GM23248 (cell line): ENCODE data around the gene CCR3. TPM values are rescaled to one million over a fixed set of nuclear protein-coding genes. Genes with fewer than 3 reads are reported as not detected.

ENCODE experiments used
- DNase-seq: peaks from one replicate; pipeline ENCODE4 v3.0.0-alpha.2; 2015
- H2AFZ ChIP-seq: fragments of 200-600 bp; sonication (generic); 2 replicates; pipeline ENCODE4 v1.6.1; 2016; ENCODE audit warnings: antibody characterized with exemption
- H3F3A ChIP-seq: fragments of 200-600 bp; sonication (generic); 2 replicates; pipeline ENCODE4 v1.6.1; 2016; ENCODE audit warnings: mild to moderate bottlenecking, antibody characterized with exemption, mixed run types; ENCODE audit not compliant: insufficient read depth
- H3K27ac ChIP-seq: fragments of 200-600 bp; sonication (generic); 2 replicates; pipeline ENCODE4 v1.5.1; 2016; ENCODE audit warnings: mild to moderate bottlenecking
- H3K27me3 ChIP-seq: fragments of 200-600 bp; sonication (generic); replicated peaks from 2 replicates; pipeline ENCODE4 v1.6.1; 2016; ENCODE audit warnings: mild to moderate bottlenecking; ENCODE audit not compliant: insufficient read depth
- H3K36me3 ChIP-seq: fragments of 200-600 bp; sonication (generic); 2 replicates; pipeline ENCODE4 v1.6.1; 2016; ENCODE audit warnings: low read depth, mild to moderate bottlenecking
- H3K4me1 ChIP-seq: fragments of 200-600 bp; sonication (generic); 2 replicates; pipeline ENCODE4 v1.6.1; 2016; ENCODE audit warnings: mild to moderate bottlenecking; ENCODE audit not compliant: insufficient read depth
- H3K4me2 ChIP-seq: fragments of 200-600 bp; sonication (generic); one replicate; pipeline ENCODE4 v1.6.1; 2016; ENCODE audit warnings: mild to moderate bottlenecking; ENCODE audit not compliant: unreplicated experiment
- H3K4me3 ChIP-seq: fragments of 200-600 bp; sonication (generic); 2 replicates; pipeline ENCODE4 v1.5.1; 2016; ENCODE audit warnings: mild to moderate bottlenecking
- H3K79me2 ChIP-seq: fragments of 200-600 bp; sonication (generic); 2 replicates; pipeline ENCODE4 v1.6.1; 2016; ENCODE audit warnings: mild to moderate bottlenecking; ENCODE audit not compliant: insufficient read depth
- H3K9ac ChIP-seq: fragments of 200-600 bp; sonication (generic); 2 replicates; pipeline ENCODE4 v1.6.1; 2016; ENCODE audit warnings: mild to moderate bottlenecking
- H3K9me2 ChIP-seq: fragments of 200-600 bp; sonication (generic); 2 replicates; pipeline ENCODE4 v1.6.1; 2016; ENCODE audit warnings: mixed run types, mild to moderate bottlenecking, moderate library complexity; ENCODE audit not compliant: insufficient read depth
- H3K9me3 ChIP-seq: fragments of 200-600 bp; sonication (generic); one replicate; pipeline ENCODE4 v1.6.1; 2017; ENCODE audit warnings: low read depth
- H4K20me1 ChIP-seq: fragments of 200-600 bp; sonication (generic); 2 replicates; pipeline ENCODE4 v1.6.0; 2016; ENCODE audit not compliant: insufficient read depth
- EZH2 ChIP-seq: fragments of 200-600 bp; sonication (generic); IDR thresholded peaks from 2 replicates; pipeline ENCODE4 v1.6.1; 2018; ENCODE audit warnings: antibody characterized with exemption, mild to moderate bottlenecking; ENCODE audit not compliant: insufficient read depth, poor library complexity, severe bottlenecking
- EZH2phosphoT487 ChIP-seq: fragments of 200-600 bp; sonication (generic); IDR thresholded peaks from 2 replicates; pipeline ENCODE4 v1.6.1; 2018; ENCODE audit warnings: antibody characterized with exemption, moderate library complexity, mild to moderate bottlenecking, low read depth; ENCODE audit not compliant: insufficient read depth
- WGBS, 2 experiments: methylation state at CpG; one replicate each; pipeline ENCODE4 v1.1.6; 2015 to 2017; ENCODE audit warnings: low lambda C conversion rate in 2 of 2, low coverage in 1 of 2; ENCODE audit errors: missing lambda C conversion rate in 2 of 2; 5-methylcytosine and 5-hydroxymethylcytosine counted together
- in situ Hi-C: fragments of 300-500 bp; cut with MboI; formaldehyde crosslinking; loops from 2 replicates; pipeline ENCODE4 v1.15.0; 2020
- polyA plus RNA-seq: library from polyadenylated mRNA; unstranded; fragments of >200 nt; fragmentation: Nextera tagmentation; extraction: Ambion mirVana; gene quantifications from 2 replicates; pipeline ENCODE4 v1.2.1, GENCODE V29; 2016
- total RNA-seq: library from RNA; depleted of rRNA; stranded (reverse); fragments of >200 nt; shearing (Covaris generic); gene quantifications from 2 replicates; pipeline ENCODE4 v1.2.3, GENCODE V29; 2014; rRNA removed

CCR3 gene
- total RNA-seq (not detected in 2 replicates), polyA plus RNA-seq (not detected in 2 replicates)

GRCh38 chr3:46242120-46242519 is at the start of gene CCR3:
TSS of gene CCR3 (plus strand) at chr3:46242460. CDS start at chr3:46265159, 22,699 bp downstream.
- no peaks in the 10 kb centered on the region for H3K9me3 ChIP-seq
- no peaks in the 10 kb centered on the region for H4K20me1 ChIP-seq
- TF ChIP-seq EZH2phosphoT487 (no peak), EZH2 (no peak)
- no peak within 1 kb of the TSS for H3K4me3 ChIP-seq
- H3F3A ChIP-seq = no peaks in the 10 kb centered on the region
- H3K27ac ChIP-seq = no peak within 1 kb of the TSS
- in situ Hi-C loops = no loop called here
- no peak within 1 kb of the TSS for H3K9ac ChIP-seq
- no peaks in the 10 kb centered on the region for H3K79me2 ChIP-seq
- no peaks in the 10 kb centered on the region for H3K4me1 ChIP-seq
- no peak within 1 kb of the TSS for H2AFZ ChIP-seq
- WGBS, 2 experiments = 55 to 57% methylated on average over 4 of the region's 4 CpGs
- no peak for DNase-seq
- H3K9me2 ChIP-seq = no peaks in the 10 kb centered on the region
- peaks cover 28% of the 10 kb centered on the region; the same call in 1 of the 2 replicates for H3K27me3 ChIP-seq
- H3K4me2 ChIP-seq = no peak within 1 kb of the TSS
- no peaks in the 10 kb centered on the region for H3K36me3 ChIP-seq

GRCh38 chr3:46192939-46193338 is 49.3 kb upstream of the CCR3 start:
- no peak overlapping the region for H3K9ac ChIP-seq
- H3K4me3 ChIP-seq = no peak overlapping the region
- H4K20me1 ChIP-seq = no peaks in the 10 kb centered on the region
- in situ Hi-C loops = no loop called here
- no peak for DNase-seq
- no peaks in the 10 kb centered on the region for H3K27me3 ChIP-seq
- TF ChIP-seq EZH2 (no peak), EZH2phosphoT487 (no peak)
- H3K4me1 ChIP-seq = peaks cover 6% of the 10 kb centered on the region; the same call in 1 of the 2 replicates
- no peaks in the 10 kb centered on the region for H3K36me3 ChIP-seq
- H3F3A ChIP-seq = peaks cover 4% of the 10 kb centered on the region; the same call in 1 of the 2 replicates
- no peak overlapping the region for H3K4me2 ChIP-seq
- H3K9me3 ChIP-seq = no peaks in the 10 kb centered on the region
- no peaks in the 10 kb centered on the region for H3K9me2 ChIP-seq
- no peak overlapping the region for H3K27ac ChIP-seq
- no peak overlapping the region for H2AFZ ChIP-seq
- WGBS, 2 experiments = 71 to 73% methylated on average over 5 of the region's 5 CpGs
- H3K79me2 ChIP-seq = no peaks in the 10 kb centered on the region

- 26 to 33% methylated on average over 1 of the region's 1 CpG for WGBS, 2 experiments
- no peak overlapping the region for H3K4me3 ChIP-seq
- no peaks in the 10 kb centered on the region for H3K9me3 ChIP-seq
- no peaks in the 10 kb centered on the region for H4K20me1 ChIP-seq
- H3F3A ChIP-seq = no peaks in the 10 kb centered on the region
- H3K27ac ChIP-seq = no peak overlapping the region
- no peak for TF ChIP-seq EZH2phosphoT487
- TF ChIP-seq EZH2 = no peak
- H3K4me1 ChIP-seq = 0 out of 2 replicates have a peak, but pooled peaks cover under 1% of the 10 kb centered on the region
- DNase-seq = peak; percentile 50
- H3K9ac ChIP-seq = no peak overlapping the region
- H2AFZ ChIP-seq = no peak overlapping the region
- no peaks in the 10 kb centered on the region for H3K9me2 ChIP-seq
- in situ Hi-C loops = no loop called here
- H3K79me2 ChIP-seq = no peaks in the 10 kb centered on the region
- H3K36me3 ChIP-seq = no peaks in the 10 kb centered on the region
- H3K27me3 ChIP-seq = no peaks in the 10 kb centered on the region
- no peak overlapping the region for H3K4me2 ChIP-seq
Measured at GRCh38 chr3:46193436-46193835, 48.8 kb upstream of the CCR3 start.

GRCh38 chr3:46194868-46195553 is 47.2 kb upstream of the CCR3 start:
- Histone ChIP-seq H3K4me2 (no peak overlapping the region), H3K4me3 (no peak overlapping the region), H3K9me3 (no peaks in the 10 kb centered on the region), H3K36me3 (no peaks in the 10 kb centered on the region), H4K20me1 (no peaks in the 10 kb centered on the region), H3K4me1 (no peaks in the 10 kb centered on the region), H3K27ac (no peak overlapping the region), H3K27me3 (no peaks in the 10 kb centered on the region), H2AFZ (no peak overlapping the region), H3K9me2 (no peaks in the 10 kb centered on the region), H3F3A (no peaks in the 10 kb centered on the region), H3K9ac (no peak overlapping the region), H3K79me2 (no peaks in the 10 kb centered on the region)
- 78 to 82% methylated on average over 4 of the region's 4 CpGs for WGBS, 2 experiments
- DNase-seq = no peak
- TF ChIP-seq EZH2 (no peak), EZH2phosphoT487 (no peak)
- in situ Hi-C loops = no loop called here
